ENCODE results near the gene PTPRN2.

Gene PTPRN2

DNA sequence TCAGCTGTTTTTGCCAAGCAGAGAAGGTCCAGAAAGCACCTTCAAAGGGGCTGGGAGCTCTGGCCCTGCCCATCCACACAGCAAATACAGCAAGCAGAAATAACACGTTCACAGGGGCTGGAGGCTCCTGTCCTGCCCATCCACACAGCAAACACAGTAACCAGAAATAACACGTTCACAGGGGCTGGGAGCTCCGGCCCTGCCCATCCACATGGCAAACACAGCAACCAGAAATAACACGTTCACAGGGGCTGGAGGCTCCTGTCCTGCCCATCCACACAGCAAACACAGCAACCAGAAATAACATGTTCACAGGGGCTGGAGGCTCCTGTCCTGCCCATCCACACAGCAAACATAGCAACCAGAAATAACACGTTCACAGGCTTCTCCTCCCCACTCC, 558.1 kb downstream of the PTPRN2 start:
- no CpG with 5 or more reads among the region's 5 CpGs for WGBS (ENCODE audit: extremely low coverage, insufficient coverage, low lambda C conversion rate)
- H3K23ac ChIP-seq (ENCODE audit: low read length): no peak overlapping the region
- H4K5ac ChIP-seq (ENCODE audit: low read length): no peak overlapping the region
- H3K27ac ChIP-seq (ENCODE audit: low read depth, low read length): no peak overlapping the region
- no peak overlapping the region for H2BK120ac ChIP-seq (ENCODE audit: low read depth, low read length)
- no peaks in the 10 kb centered on the region for H3K79me2 ChIP-seq (ENCODE audit: control insufficient read depth, insufficient read depth, low read length)
- no peak overlapping the region for H3K4ac ChIP-seq (ENCODE audit: low read depth, low read length)
- no peak overlapping the region for H4K8ac ChIP-seq (ENCODE audit: low read depth, low read length)
- no peaks in the 10 kb centered on the region for H3K4me1 ChIP-seq (ENCODE audit: control insufficient read depth, low read depth, low read length)
- no peaks in the 10 kb centered on the region for H3K79me1 ChIP-seq (ENCODE audit: low read length)
- H3K18ac ChIP-seq (ENCODE audit: low read length): no peak overlapping the region
- H2BK5ac ChIP-seq (ENCODE audit: low read length): no peak overlapping the region
- H2AK5ac ChIP-seq (ENCODE audit: low read length): no peak overlapping the region
- no peak for DNase-seq
- no peak overlapping the region for H3K9ac ChIP-seq (ENCODE audit: low read length)
- no peak overlapping the region for H3K56ac ChIP-seq (ENCODE audit: low read length)
- no peak overlapping the region for H2BK15ac ChIP-seq (replicated peaks; ENCODE audit: low read depth)
- H3K4me3 ChIP-seq (ENCODE audit: low read length): no peak overlapping the region
- no peaks in the 10 kb centered on the region for H3K27me3 ChIP-seq (ENCODE audit: insufficient read depth, low read length, poor library complexity)
- H3K4me2 ChIP-seq (ENCODE audit: low read length): no peak overlapping the region
- no peaks in the 10 kb centered on the region for H3K36me3 ChIP-seq (ENCODE audit: control insufficient read depth, insufficient read depth, low read length)

DNA sequence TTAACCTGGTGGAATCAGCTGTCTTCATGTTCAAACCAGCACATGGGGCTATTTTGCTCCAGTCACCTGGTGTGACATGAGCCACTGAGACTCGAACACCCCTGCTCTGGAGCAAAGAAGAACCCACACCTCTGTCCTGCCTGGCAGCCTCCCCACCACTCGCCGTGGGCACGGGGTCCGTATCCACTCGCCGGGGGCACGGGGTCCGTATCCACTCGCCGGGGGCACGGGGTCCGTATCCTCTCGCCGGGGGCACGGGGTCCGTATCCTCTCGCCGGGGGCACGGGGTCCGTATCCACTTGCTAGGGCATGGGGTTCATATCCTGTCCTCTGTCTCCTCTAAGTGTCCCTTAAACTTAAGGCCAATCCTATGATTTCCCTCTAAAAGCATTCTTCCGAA, 558.7 kb downstream of the PTPRN2 start:
- no peak for DNase-seq
- Histone ChIP-seq H3K27me3 (ENCODE audit: insufficient read depth, low read length, poor library complexity) (no peaks in the 10 kb centered on the region), H3K18ac (ENCODE audit: low read length) (no peak overlapping the region), H3K4me3 (ENCODE audit: low read length) (no peak overlapping the region), H4K8ac (ENCODE audit: low read depth, low read length) (no peak overlapping the region), H4K5ac (ENCODE audit: low read length) (no peak overlapping the region), H3K4ac (ENCODE audit: low read depth, low read length) (no peak overlapping the region), H2BK15ac (replicated peaks; ENCODE audit: low read depth) (no peak overlapping the region), H3K56ac (ENCODE audit: low read length) (no peak overlapping the region), H3K27ac (ENCODE audit: low read depth, low read length) (no peak overlapping the region), H2BK5ac (ENCODE audit: low read length) (no peak overlapping the region), H2BK120ac (ENCODE audit: low read depth, low read length) (no peak overlapping the region), H2AK5ac (ENCODE audit: low read length) (no peak overlapping the region), H3K23ac (ENCODE audit: low read length) (no peak overlapping the region), H3K79me2 (ENCODE audit: control insufficient read depth, insufficient read depth, low read length) (no peaks in the 10 kb centered on the region), H3K79me1 (ENCODE audit: low read length) (no peaks in the 10 kb centered on the region), H3K4me1 (ENCODE audit: control insufficient read depth, low read depth, low read length) (no peaks in the 10 kb centered on the region), H3K36me3 (ENCODE audit: control insufficient read depth, insufficient read depth, low read length) (no peaks in the 10 kb centered on the region), H3K9ac (ENCODE audit: low read length) (no peak overlapping the region), H3K4me2 (ENCODE audit: low read length) (no peak overlapping the region)
- no CpG with 5 or more reads among the region's 22 CpGs for WGBS (ENCODE audit: extremely low coverage, insufficient coverage, low lambda C conversion rate)

DNA sequence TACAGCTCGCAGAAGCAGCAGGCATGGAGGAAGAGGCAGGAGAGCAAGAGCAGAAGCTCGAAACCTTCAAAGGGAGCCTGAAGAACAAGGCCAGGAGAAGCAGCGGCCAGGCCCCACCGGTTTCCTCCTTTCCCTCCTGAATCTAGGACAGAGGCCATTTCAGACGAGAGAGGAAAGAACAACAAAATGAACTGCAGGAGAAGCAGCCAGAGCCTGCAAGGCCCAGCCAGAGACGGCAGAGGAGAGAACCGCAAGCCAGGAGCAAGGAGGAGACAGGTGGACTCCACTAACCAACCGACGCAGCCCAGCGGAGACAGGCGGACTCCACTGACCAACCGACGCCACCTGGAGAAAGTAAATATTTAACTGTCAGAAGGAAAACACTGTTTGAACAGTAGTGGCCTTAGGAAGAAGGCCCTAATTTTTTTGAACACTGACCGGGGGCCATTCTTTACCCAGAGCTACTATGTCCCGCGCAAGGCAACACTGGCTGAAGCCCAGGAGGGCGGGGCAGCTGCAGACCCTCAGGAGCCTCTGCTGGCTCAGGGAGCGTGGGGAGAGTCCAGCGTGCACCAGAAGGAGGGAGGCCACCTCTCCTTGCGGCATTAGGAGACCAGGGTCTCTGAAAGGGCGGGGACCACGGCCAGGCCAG, 559.2 kb downstream of the PTPRN2 start:
- H3K4me2 ChIP-seq (ENCODE audit: low read length): no peak overlapping the region
- H3K4me3 ChIP-seq (ENCODE audit: low read length): no peak overlapping the region
- no CpG with 5 or more reads among the region's 22 CpGs for WGBS (ENCODE audit: extremely low coverage, insufficient coverage, low lambda C conversion rate)
- no peaks in the 10 kb centered on the region for H3K27me3 ChIP-seq (ENCODE audit: insufficient read depth, low read length, poor library complexity)
- H3K56ac ChIP-seq (ENCODE audit: low read length): no peak overlapping the region
- no peaks in the 10 kb centered on the region for H3K4me1 ChIP-seq (ENCODE audit: control insufficient read depth, low read depth, low read length)
- H3K27ac ChIP-seq (ENCODE audit: low read depth, low read length): no peak overlapping the region
- DNase-seq: no peak
- no peaks in the 10 kb centered on the region for H3K36me3 ChIP-seq (ENCODE audit: control insufficient read depth, insufficient read depth, low read length)
- no peaks in the 10 kb centered on the region for H3K79me1 ChIP-seq (ENCODE audit: low read length)
- H3K23ac ChIP-seq (ENCODE audit: low read length): no peak overlapping the region
- no peaks in the 10 kb centered on the region for H3K79me2 ChIP-seq (ENCODE audit: control insufficient read depth, insufficient read depth, low read length)
- no peak overlapping the region for H4K8ac ChIP-seq (ENCODE audit: low read depth, low read length)
- H3K4ac ChIP-seq (ENCODE audit: low read depth, low read length): no peak overlapping the region
- H2BK5ac ChIP-seq (ENCODE audit: low read length): no peak overlapping the region
- no peak overlapping the region for H3K9ac ChIP-seq (ENCODE audit: low read length)
- no peak overlapping the region for H3K18ac ChIP-seq (ENCODE audit: low read length)
- H2BK15ac ChIP-seq (replicated peaks; ENCODE audit: low read depth): no peak overlapping the region
- H2BK120ac ChIP-seq (ENCODE audit: low read depth, low read length): no peak overlapping the region
- no peak overlapping the region for H2AK5ac ChIP-seq (ENCODE audit: low read length)
- no peak overlapping the region for H4K5ac ChIP-seq (ENCODE audit: low read length)

DNA sequence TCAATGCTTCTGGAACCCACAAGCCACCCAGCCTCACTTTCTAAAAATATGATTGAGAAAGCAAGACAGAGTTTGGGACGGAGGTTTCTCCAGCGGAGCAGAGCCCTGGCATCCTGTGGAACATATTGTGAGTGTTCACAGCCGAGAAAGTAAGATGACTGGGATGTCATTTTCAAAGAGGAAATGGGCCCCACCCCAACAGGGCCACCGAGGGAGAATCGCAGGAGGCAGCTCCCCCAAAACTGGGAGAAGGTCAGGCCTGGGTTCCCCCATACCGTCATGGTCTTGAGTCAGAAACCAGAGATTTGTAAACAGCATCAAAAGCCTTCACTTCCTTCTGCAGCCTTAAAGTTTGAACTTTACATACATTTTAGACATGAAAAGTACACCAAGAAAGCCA, 560.0 kb downstream of the PTPRN2 start:
- H3K56ac ChIP-seq (ENCODE audit: low read length): no peak overlapping the region
- no peak overlapping the region for H3K27ac ChIP-seq (ENCODE audit: low read depth, low read length)
- H2AK5ac ChIP-seq (ENCODE audit: low read length): no peak overlapping the region
- no peak overlapping the region for H3K4me3 ChIP-seq (ENCODE audit: low read length)
- no peaks in the 10 kb centered on the region for H3K4me1 ChIP-seq (ENCODE audit: control insufficient read depth, low read depth, low read length)
- no peaks in the 10 kb centered on the region for H3K79me1 ChIP-seq (ENCODE audit: low read length)
- no peaks in the 10 kb centered on the region for H3K27me3 ChIP-seq (ENCODE audit: insufficient read depth, low read length, poor library complexity)
- DNase-seq: no peak
- H3K4ac ChIP-seq (ENCODE audit: low read depth, low read length): no peak overlapping the region
- H2BK15ac ChIP-seq (replicated peaks; ENCODE audit: low read depth): no peak overlapping the region
- H3K23ac ChIP-seq (ENCODE audit: low read length): no peak overlapping the region
- no peak overlapping the region for H3K9ac ChIP-seq (ENCODE audit: low read length)
- no peak overlapping the region for H3K18ac ChIP-seq (ENCODE audit: low read length)
- no peak overlapping the region for H2BK120ac ChIP-seq (ENCODE audit: low read depth, low read length)
- no peak overlapping the region for H4K5ac ChIP-seq (ENCODE audit: low read length)
- WGBS (ENCODE audit: extremely low coverage, insufficient coverage, low lambda C conversion rate): no CpG with 5 or more reads among the region's 6 CpGs
- no peaks in the 10 kb centered on the region for H3K36me3 ChIP-seq (ENCODE audit: control insufficient read depth, insufficient read depth, low read length)
- H2BK5ac ChIP-seq (ENCODE audit: low read length): no peak overlapping the region
- H3K4me2 ChIP-seq (ENCODE audit: low read length): no peak overlapping the region
- H4K8ac ChIP-seq (ENCODE audit: low read depth, low read length): no peak overlapping the region
- H3K79me2 ChIP-seq (ENCODE audit: control insufficient read depth, insufficient read depth, low read length): no peaks in the 10 kb centered on the region

DNA sequence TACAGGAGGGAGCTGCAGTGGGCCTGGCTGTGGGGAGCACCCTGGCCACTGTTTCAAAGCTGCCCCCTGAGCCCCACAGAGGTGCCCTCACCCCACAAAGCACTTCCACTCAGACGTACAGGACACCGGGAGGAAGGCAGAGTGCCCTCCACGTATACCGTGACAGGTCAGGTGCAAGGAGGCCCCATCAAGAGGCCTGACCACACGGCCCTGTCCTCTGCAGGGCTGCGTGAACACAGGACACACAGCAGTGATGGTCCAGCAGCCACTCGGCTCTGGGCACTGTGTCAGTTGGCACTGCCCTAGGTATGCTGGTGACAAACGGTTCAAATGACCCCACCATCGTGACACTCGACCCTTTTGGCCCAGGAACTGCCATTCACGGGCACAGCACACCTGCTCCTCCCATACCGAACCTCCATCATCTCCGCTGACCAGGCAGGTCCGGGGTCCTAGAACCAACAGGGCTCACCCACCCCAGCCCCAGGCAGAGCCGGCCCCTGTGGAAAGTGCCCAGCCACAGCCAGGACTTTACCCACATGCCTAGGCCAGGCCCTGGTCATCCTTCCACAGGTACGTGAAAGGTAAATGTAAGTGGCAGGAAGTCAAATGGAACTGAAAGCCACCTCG, 560.9 kb downstream of the PTPRN2 start:
- Histone ChIP-seq H3K79me1 (ENCODE audit: low read length) (no peaks in the 10 kb centered on the region), H2AK5ac (ENCODE audit: low read length) (no peak overlapping the region), H4K8ac (ENCODE audit: low read depth, low read length) (no peak overlapping the region), H3K36me3 (ENCODE audit: control insufficient read depth, insufficient read depth, low read length) (no peaks in the 10 kb centered on the region), H3K27ac (ENCODE audit: low read depth, low read length) (no peak overlapping the region), H3K4me3 (ENCODE audit: low read length) (no peak overlapping the region), H3K27me3 (ENCODE audit: insufficient read depth, low read length, poor library complexity) (no peaks in the 10 kb centered on the region), H3K4me2 (ENCODE audit: low read length) (no peak overlapping the region), H3K18ac (ENCODE audit: low read length) (no peak overlapping the region), H3K79me2 (ENCODE audit: control insufficient read depth, insufficient read depth, low read length) (no peaks in the 10 kb centered on the region), H2BK5ac (ENCODE audit: low read length) (no peak overlapping the region), H4K5ac (ENCODE audit: low read length) (no peak overlapping the region), H3K4ac (ENCODE audit: low read depth, low read length) (no peak overlapping the region), H2BK15ac (replicated peaks; ENCODE audit: low read depth) (no peak overlapping the region), H2BK120ac (ENCODE audit: low read depth, low read length) (no peak overlapping the region), H3K4me1 (ENCODE audit: control insufficient read depth, low read depth, low read length) (no peaks in the 10 kb centered on the region), H3K23ac (ENCODE audit: low read length) (no peak overlapping the region), H3K9ac (ENCODE audit: low read length) (no peak overlapping the region), H3K56ac (ENCODE audit: low read length) (no peak overlapping the region)
- no peak for DNase-seq
- no CpG with 5 or more reads among the region's 17 CpGs for WGBS (ENCODE audit: extremely low coverage, insufficient coverage, low lambda C conversion rate)
